SU-DHL-6 (cell line): Measurements from ENCODE around the gene TLX3.

ENCODE experiments used
- H2AFZ ChIP-seq: fragments of 200-600 bp; sonication (generic); 2 replicates; pipeline ENCODE4 v1.6.1; 2014; ENCODE audit warnings: low read depth, mild to moderate bottlenecking, moderate library complexity, mixed read lengths, antibody characterized with exemption, low read length; ENCODE audit not compliant: severe bottlenecking
- H3F3A ChIP-seq: fragments of 200-600 bp; shearing (Covaris generic); 2 replicates; pipeline ENCODE4 v1.6.0; 2016; ENCODE audit warnings: antibody characterized with exemption, mild to moderate bottlenecking; ENCODE audit not compliant: insufficient read depth
- H3K27ac ChIP-seq: fragments of 200-600 bp; sonication (generic); 2 replicates; pipeline ENCODE4 v1.5.1; 2016; ENCODE audit warnings: low read depth, mild to moderate bottlenecking, low read length, moderate library complexity, mixed read lengths
- H3K27me3 ChIP-seq: fragments of 200-600 bp; sonication (generic), shearing (Covaris generic); 2 replicates; pipeline ENCODE4 v1.6.0; 2014; ENCODE audit warnings: mild to moderate bottlenecking, low read length
- H3K36me3 ChIP-seq: fragments of 200-600 bp; sonication (generic); 2 replicates; pipeline ENCODE4 v1.6.1; 2014; ENCODE audit warnings: mild to moderate bottlenecking, low read length, mixed read lengths
- H3K4me2 ChIP-seq: fragments of 300-600, 200-600 bp; shearing (Covaris generic), sonication (generic); 2 replicates; pipeline ENCODE4 v1.6.0; 2014; ENCODE audit warnings: low read length, low read depth, mild to moderate bottlenecking; ENCODE audit not compliant: poor library complexity, severe bottlenecking
- H3K4me3 ChIP-seq: fragments of 200-600 bp; sonication (generic); 2 replicates; pipeline ENCODE4 v1.5.1; 2014; ENCODE audit warnings: antibody characterized with exemption, low read length, mild to moderate bottlenecking, mixed read lengths; ENCODE audit not compliant: insufficient read depth, poor library complexity, severe bottlenecking
- H3K79me2 ChIP-seq: fragments of 200-600 bp; sonication (generic); 2 replicates; pipeline ENCODE4 v1.6.1; 2014; ENCODE audit warnings: mild to moderate bottlenecking, low read length, moderate library complexity; ENCODE audit not compliant: insufficient read depth
- H3K9ac ChIP-seq: fragments of 200-600 bp; sonication (generic); 2 replicates; pipeline ENCODE4 v1.7.0; 2014; ENCODE audit warnings: mild to moderate bottlenecking, low read length
- H3K9me2 ChIP-seq: fragments of 200-600 bp; sonication (generic); replicated peaks from 2 replicates; pipeline ENCODE4 v1.6.1; 2014; ENCODE audit warnings: low read length; ENCODE audit not compliant: insufficient read depth
- H3K9me3 ChIP-seq: fragments of 200-600 bp; sonication (generic); 2 replicates; pipeline ENCODE4 v1.6.1; 2014; ENCODE audit warnings: low read length, mixed read lengths; ENCODE audit not compliant: insufficient read depth
- H4K20me1 ChIP-seq: fragments of 200-600 bp; sonication (generic); 2 replicates; pipeline ENCODE4 v1.6.1; 2014; ENCODE audit warnings: low read depth, mild to moderate bottlenecking, antibody characterized with exemption, low read length, moderate library complexity, mixed read lengths
- EZH2phosphoT487 ChIP-seq: fragments of 200-600 bp; sonication (generic), shearing (Covaris generic); conservative IDR thresholded peaks from 2 replicates; pipeline ENCODE4 v1.6.1; 2018; ENCODE audit warnings: mild to moderate bottlenecking, antibody characterized with exemption, low read length, moderate library complexity, mixed read lengths
- TF ChIP-seq, protein P1 (sequence below): fragments of 200-600 bp; sonication (generic); IDR thresholded peaks from one replicate; pipeline ENCODE4 v1.5.1; 2017; ENCODE audit warnings: antibody characterized with exemption, mild to moderate bottlenecking, low read length, moderate library complexity; ENCODE audit not compliant: insufficient read depth, poor library complexity, severe bottlenecking

The TLX3 gene

GRCh38 chr5:171285465-171285864 lies 23.6 kb upstream of the TLX3 start:
- Histone ChIP-seq H3K36me3 (no peaks in the 10 kb centered on the region), H3K4me3 (no peak overlapping the region), H3K4me2 (no peak overlapping the region), H3F3A (no peaks in the 10 kb centered on the region), H3K9me2 (no peaks in the 10 kb centered on the region), H3K79me2 (no peaks in the 10 kb centered on the region), H3K9me3 (no peaks in the 10 kb centered on the region), H4K20me1 (no peaks in the 10 kb centered on the region), H3K27me3 (no peaks in the 10 kb centered on the region), H3K9ac (no peak overlapping the region), H3K27ac (no peak overlapping the region), H2AFZ (no peak overlapping the region)
- no peak for TF ChIP-seq EZH2phosphoT487
- TF ChIP-seq, protein P1, sequence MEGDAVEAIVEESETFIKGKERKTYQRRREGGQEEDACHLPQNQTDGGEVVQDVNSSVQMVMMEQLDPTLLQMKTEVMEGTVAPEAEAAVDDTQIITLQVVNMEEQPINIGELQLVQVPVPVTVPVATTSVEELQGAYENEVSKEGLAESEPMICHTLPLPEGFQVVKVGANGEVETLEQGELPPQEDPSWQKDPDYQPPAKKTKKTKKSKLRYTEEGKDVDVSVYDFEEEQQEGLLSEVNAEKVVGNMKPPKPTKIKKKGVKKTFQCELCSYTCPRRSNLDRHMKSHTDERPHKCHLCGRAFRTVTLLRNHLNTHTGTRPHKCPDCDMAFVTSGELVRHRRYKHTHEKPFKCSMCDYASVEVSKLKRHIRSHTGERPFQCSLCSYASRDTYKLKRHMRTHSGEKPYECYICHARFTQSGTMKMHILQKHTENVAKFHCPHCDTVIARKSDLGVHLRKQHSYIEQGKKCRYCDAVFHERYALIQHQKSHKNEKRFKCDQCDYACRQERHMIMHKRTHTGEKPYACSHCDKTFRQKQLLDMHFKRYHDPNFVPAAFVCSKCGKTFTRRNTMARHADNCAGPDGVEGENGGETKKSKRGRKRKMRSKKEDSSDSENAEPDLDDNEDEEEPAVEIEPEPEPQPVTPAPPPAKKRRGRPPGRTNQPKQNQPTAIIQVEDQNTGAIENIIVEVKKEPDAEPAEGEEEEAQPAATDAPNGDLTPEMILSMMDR: no peak

DNA sequence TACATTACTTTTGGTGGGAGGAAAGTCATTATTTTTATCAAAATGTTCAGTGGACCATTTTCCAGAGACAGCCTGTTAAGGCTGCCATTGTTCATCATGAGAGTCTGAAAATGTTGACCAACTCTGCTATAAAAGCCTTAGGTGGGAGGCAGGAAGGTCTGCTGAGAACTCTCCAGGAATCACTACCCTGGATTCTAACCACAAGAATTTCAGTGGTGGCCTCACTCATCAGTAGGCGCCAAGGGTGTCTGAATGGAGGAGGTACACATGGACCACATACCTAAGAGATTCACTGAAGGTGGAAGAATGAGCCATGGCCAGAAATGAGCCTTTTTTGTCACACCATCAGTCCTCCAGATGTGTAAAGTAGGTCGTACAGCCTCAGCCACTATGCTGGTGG lies 21.0 kb upstream of the TLX3 start:
- H3K9ac ChIP-seq: no peak overlapping the region
- TF ChIP-seq, protein P1: no peak
- no peak for TF ChIP-seq EZH2phosphoT487
- H4K20me1 ChIP-seq: no peaks in the 10 kb centered on the region
- no peaks in the 10 kb centered on the region for H3K9me3 ChIP-seq
- H3K4me3 ChIP-seq: no peak overlapping the region
- H3K27me3 ChIP-seq: no peaks in the 10 kb centered on the region
- no peak overlapping the region for H3K27ac ChIP-seq
- no peak overlapping the region for H3K4me2 ChIP-seq
- H2AFZ ChIP-seq: no peak overlapping the region
- H3F3A ChIP-seq: no peaks in the 10 kb centered on the region
- no peaks in the 10 kb centered on the region for H3K9me2 ChIP-seq
- H3K79me2 ChIP-seq: no peaks in the 10 kb centered on the region
- no peaks in the 10 kb centered on the region for H3K36me3 ChIP-seq

GRCh38 chr5:171291371-171291770 lies 17.7 kb upstream of the TLX3 start:
- Histone ChIP-seq H3K27ac (no peak overlapping the region), H3K79me2 (no peaks in the 10 kb centered on the region), H3F3A (no peaks in the 10 kb centered on the region), H3K27me3 (no peaks in the 10 kb centered on the region), H3K4me2 (no peak overlapping the region), H3K36me3 (no peaks in the 10 kb centered on the region), H3K9ac (no peak overlapping the region), H3K9me3 (no peaks in the 10 kb centered on the region), H3K9me2 (no peaks in the 10 kb centered on the region), H4K20me1 (no peaks in the 10 kb centered on the region), H3K4me3 (no peak overlapping the region), H2AFZ (no peak overlapping the region)
- no peak for TF ChIP-seq EZH2phosphoT487
- TF ChIP-seq, protein P1: no peak
